ENCODE results near the gene VSIR.

DNA sequence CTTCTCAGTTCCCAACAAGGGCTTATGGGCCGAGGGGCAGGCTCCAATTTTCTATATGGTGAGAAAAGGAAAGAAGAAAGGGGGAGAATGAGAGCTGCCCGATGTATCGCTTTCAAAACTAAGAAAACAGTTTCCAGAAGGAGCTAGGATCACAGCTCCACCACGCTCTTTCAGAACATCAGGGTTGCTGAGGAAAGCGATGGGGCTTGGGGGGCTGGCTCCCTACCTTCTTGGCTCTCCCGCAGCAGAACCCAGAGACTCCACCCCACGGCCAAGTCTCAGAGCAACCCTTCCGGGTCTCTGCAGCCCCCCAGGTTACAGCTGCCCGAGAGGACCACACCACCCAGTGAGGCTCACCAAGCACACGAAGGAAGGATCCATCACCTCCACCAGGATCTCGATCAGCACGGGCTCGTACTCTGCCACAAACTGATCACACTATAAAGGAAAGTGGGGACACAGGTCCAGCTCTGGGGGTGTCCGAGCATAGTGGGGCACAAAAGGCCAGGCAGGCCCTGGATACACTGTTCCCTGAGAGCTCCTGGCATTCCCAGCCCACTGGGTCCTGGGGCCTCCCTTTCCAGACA lies 45.4 kb upstream of the VSIR start:
- TF ChIP-seq CTCF (conservative IDR thresholded peaks at IDR 0.05): no peak
- no peak for TF ChIP-seq EZH2 (IDR thresholded peaks at IDR 0.05; ENCODE audit: low read depth)

Measured in PC-9 (cell line).